Measurements from ENCODE around the gene PRR36. TPM values are rescaled to one million over a fixed set of nuclear protein-coding genes. Genes with fewer than 3 reads are reported as not detected.
"Not testable (repeated sequence)": the region's sequence is repeated elsewhere in the genome, so short reads cannot be mapped to it uniquely, and the experiment has no call there.

Gene PRR36
- total RNA-seq, 2 experiments from 2014 or later, result 0.25 to 0.30 TPM

DNA sequence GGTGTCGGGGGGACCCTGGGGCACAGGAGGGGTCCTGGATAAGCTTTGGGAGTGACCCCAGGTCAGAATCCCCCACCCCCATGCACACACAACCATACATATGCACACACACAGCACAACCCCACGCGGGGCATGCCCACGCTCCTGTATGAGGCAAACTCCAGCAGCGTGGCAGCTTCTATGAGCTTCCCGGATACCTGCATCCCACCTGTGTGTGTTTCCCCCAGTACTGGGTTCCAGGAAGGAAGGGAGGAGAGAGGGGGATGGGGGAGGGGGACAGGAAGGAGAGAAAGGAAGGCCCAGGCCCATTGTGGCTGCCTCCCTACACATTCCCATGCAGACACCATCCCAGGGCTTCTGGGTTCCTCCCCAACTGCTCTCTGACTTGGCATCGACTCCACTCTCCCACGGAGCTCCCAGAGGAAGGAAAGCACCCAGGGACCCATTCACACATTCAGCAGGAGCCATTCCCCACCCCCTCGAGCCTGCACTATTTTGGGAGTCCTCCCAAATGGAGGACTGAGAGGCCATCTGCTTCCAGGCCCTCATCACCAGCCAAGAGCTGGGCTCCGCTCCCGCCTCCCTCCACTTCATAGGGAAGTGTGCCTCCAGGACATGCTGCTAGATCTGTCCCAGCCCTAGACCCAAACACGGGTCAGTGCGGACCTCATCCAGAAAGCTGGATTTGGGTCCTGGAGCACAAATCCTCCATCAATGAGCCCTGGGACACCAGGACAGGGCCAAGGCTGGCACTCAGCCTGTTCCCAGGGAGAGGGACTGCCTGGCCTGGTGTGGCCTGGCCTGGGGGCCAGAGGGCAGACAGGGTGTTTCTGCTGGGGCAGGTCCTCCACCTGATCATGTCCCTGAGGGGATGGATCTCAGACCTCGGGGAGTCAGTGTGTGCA is 13.2 kb downstream of the PRR36 start:
- Mint-ChIP-seq H3K9me3 (no peaks in the 10 kb centered on the region), H3K36me3 (ENCODE audit: low read depth) (no peaks in the 10 kb centered on the region), H3K27ac (no peak overlapping the region), H3K4me3 (peak overlapping the region; percentile 30), H3K4me1 (ENCODE audit: low read depth) (peaks cover 8% of the 10 kb centered on the region), H3K27me3 (peaks cover 7% of the 10 kb centered on the region)
- ChIA-PET POLR2A (interaction anchor here (0.9 to 2.7 kb wide), 3 partner anchors 9 to 43 kb away, joined by 3 to 12 read pairs (median 7); partner anchors contain the start of gene MAP2K7), CTCF (interaction anchor here (1.1 to 1.4 kb wide), 3 partner anchors 43 to 82 kb away, joined by 3 to 4 read pairs (median 4); partner anchors contain the start of genes MAP2K7, SNAPC2 and TIMM44)
- TF ChIP-seq, protein P1, sequence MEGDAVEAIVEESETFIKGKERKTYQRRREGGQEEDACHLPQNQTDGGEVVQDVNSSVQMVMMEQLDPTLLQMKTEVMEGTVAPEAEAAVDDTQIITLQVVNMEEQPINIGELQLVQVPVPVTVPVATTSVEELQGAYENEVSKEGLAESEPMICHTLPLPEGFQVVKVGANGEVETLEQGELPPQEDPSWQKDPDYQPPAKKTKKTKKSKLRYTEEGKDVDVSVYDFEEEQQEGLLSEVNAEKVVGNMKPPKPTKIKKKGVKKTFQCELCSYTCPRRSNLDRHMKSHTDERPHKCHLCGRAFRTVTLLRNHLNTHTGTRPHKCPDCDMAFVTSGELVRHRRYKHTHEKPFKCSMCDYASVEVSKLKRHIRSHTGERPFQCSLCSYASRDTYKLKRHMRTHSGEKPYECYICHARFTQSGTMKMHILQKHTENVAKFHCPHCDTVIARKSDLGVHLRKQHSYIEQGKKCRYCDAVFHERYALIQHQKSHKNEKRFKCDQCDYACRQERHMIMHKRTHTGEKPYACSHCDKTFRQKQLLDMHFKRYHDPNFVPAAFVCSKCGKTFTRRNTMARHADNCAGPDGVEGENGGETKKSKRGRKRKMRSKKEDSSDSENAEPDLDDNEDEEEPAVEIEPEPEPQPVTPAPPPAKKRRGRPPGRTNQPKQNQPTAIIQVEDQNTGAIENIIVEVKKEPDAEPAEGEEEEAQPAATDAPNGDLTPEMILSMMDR (IDR thresholded peaks at IDR 0.05), result no peak
- intact Hi-C loops (cut with DNase I, micrococcal nuclease), result no loop called here
- DNase-seq, result peak in 1 of 14 experiments; percentile 31
- Histone ChIP-seq H3K9me3 (ENCODE audit: control insufficient read depth in 1 of 2, insufficient read depth in 1 of 2, low read length in 2 of 2) (no peaks in the 10 kb centered on the region), H3K27ac (ENCODE audit: low read depth in 1 of 2, low read length in 2 of 2) (no peak overlapping the region), H3K4me3 (ENCODE audit: low read length) (no peak overlapping the region), H3K27me3 (ENCODE audit: control insufficient read depth in 1 of 2, insufficient read depth in 2 of 2, low read length in 2 of 2) (peaks cover 24 to 30% of the 10 kb centered on the region in 2 experiments), H3K4me1 (ENCODE audit: insufficient read depth, low read length) (peaks cover 44% of the 10 kb centered on the region), H3K36me3 (ENCODE audit: insufficient read depth, low read length) (no peaks in the 10 kb centered on the region)
- ATAC-seq (ENCODE audit: poor library complexity), result no peak

DNA sequence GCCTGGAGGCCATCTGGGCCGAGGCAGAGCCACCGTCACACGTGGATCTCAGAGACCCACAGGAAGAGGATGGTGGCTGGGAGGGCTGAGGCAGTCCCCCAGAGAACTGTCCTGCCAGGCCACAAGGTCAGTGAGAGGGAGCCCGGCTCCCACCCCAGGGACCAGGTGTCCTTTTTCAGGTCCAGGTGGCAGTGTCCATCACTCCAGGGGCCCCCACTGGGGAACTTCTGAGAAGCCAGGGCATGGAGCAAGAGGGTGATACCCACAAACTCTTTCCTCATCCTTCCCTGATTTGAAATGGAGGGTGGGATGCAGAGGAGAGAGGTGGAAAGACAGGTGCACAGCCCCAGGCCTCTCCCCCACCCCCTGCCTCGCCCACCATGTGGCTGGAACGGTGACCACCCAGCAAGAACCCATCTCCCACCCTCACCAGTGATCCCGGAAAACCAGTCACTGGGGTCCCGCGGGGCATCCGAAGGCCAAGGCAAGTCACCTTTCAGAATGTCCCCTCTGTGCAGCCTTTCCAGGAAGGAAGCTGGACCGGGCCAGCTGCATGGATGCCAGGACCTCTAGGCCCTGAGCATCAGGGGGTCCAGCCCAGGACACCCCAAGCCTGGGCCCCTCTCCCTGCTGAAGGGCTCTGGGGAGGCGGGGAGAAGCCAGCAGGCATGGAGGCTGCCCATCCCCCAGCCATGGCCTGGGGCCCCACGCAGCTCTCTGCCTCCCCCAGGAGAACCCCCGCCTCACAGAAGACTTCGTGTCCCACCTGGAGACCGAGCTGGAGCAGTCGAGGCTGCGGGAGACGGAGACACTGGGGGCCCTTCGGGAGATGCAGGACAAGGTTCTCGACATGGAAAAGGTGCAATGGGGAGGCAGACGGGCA is 14.1 kb downstream of the PRR36 start:
- intact Hi-C loops (cut with DNase I, micrococcal nuclease), result no loop called here
- Histone ChIP-seq H3K9me3 (ENCODE audit: control insufficient read depth in 1 of 2, insufficient read depth in 1 of 2, low read length in 2 of 2) (no peaks in the 10 kb centered on the region), H3K4me1 (ENCODE audit: insufficient read depth, low read length) (peaks cover 38% of the 10 kb centered on the region), H3K4me3 (ENCODE audit: low read length) (no peak overlapping the region), H3K27ac (ENCODE audit: low read depth in 1 of 2, low read length in 2 of 2) (no peak overlapping the region), H3K36me3 (ENCODE audit: insufficient read depth, low read length) (no peaks in the 10 kb centered on the region), H3K27me3 (ENCODE audit: control insufficient read depth in 1 of 2, insufficient read depth in 2 of 2, low read length in 2 of 2) (peaks cover 24 to 33% of the 10 kb centered on the region in 2 experiments)
- Mint-ChIP-seq H3K4me1 (ENCODE audit: low read depth) (peaks cover 2% of the 10 kb centered on the region), H3K4me3 (no peak overlapping the region), H3K36me3 (ENCODE audit: low read depth) (no peaks in the 10 kb centered on the region), H3K9me3 (no peaks in the 10 kb centered on the region), H3K27me3 (peaks cover 5% of the 10 kb centered on the region), H3K27ac (no peak overlapping the region)
- TF ChIP-seq, protein P1 (IDR thresholded peaks at IDR 0.05), result no peak
- ATAC-seq (ENCODE audit: poor library complexity), result no peak
- ChIA-PET POLR2A (interaction anchor here (1.1 kb wide), 1 partner anchor 43 kb away, joined by 3 read pairs; no protein-coding TSS in a partner anchor), CTCF (no interaction called here)
- peak in 1 of 14 experiments; percentile 20 for DNase-seq

DNA sequence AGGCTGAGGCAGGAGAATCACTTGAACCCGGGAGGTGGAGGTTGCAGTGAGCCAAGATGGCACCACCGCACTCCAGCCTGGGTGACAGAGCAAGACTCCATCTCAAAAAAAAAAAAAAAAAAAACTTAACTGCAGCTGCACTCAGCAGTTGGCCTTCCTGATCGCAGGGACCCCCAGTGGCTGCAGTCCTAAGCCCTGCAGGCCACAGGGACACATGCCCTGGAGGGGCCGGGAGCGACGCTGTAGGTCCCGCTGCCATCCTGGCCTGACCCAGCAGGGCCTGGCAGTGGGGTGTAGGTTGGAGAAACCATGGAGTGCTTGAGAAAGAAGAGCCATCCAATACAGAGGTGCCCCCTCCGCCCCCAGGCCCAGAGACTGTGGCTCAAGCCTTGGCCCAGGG is 15.1 kb downstream of the PRR36 start:
- H3K36me3 ChIP-seq (ENCODE audit: insufficient read depth, low read length); H3K27ac ChIP-seq (ENCODE audit: low read depth in 1 of 2, low read length in 2 of 2); DNase-seq; H3K27ac Mint-ChIP-seq; H3K9me3 Mint-ChIP-seq; H3K4me3 Mint-ChIP-seq; ATAC-seq (ENCODE audit: poor library complexity); H3K36me3 Mint-ChIP-seq (ENCODE audit: low read depth); intact Hi-C loops (cut with DNase I, micrococcal nuclease); H3K4me1 Mint-ChIP-seq (ENCODE audit: low read depth); H3K27me3 Mint-ChIP-seq; H3K4me3 ChIP-seq (ENCODE audit: low read length); H3K9me3 ChIP-seq (ENCODE audit: control insufficient read depth in 1 of 2, insufficient read depth in 1 of 2, low read length in 2 of 2): not testable (repeated sequence)
- ChIA-PET POLR2A (interaction anchor here (2.6 kb wide), 1 partner anchor 10 kb away, joined by 10 read pairs; no protein-coding TSS in a partner anchor), CTCF (interaction anchor here (2.0 kb wide), 1 partner anchor 10 kb away, joined by 10 read pairs; no protein-coding TSS in a partner anchor)
- peaks cover 28% of the 10 kb centered on the region for H3K4me1 ChIP-seq (ENCODE audit: insufficient read depth, low read length)
- H3K27me3 ChIP-seq (ENCODE audit: control insufficient read depth in 1 of 2, insufficient read depth in 2 of 2, low read length in 2 of 2), result peaks cover 24 to 33% of the 10 kb centered on the region in 2 experiments

Data from CD4-positive, alpha-beta T cell (primary cell).